ENCODE data around the gene OR6C70.

The OR6C70 gene

GRCh38 chr12:55428331-55429243, 41.4 kb downstream of the OR6C70 start:
- TF ChIP-seq GATA2 (IDR thresholded peaks at IDR 0.05; ENCODE audit: low read depth, low read length): no peak

GRCh38 chr12:55425954-55426353, 44.0 kb downstream of the OR6C70 start, which contains the start of gene OR6C76:
Gene OR6C76 (plus strand): TSS chr12:55426254. CDS start chr12:55426254, 0 bp downstream.
- TF ChIP-seq GATA3 (IDR thresholded peaks at IDR 0.05; ENCODE audit: low read depth, low read length) (no peak), GATA2 (IDR thresholded peaks at IDR 0.05; ENCODE audit: low read depth, low read length) (no peak)

- TF ChIP-seq GATA2 (IDR thresholded peaks at IDR 0.05; ENCODE audit: low read depth, low read length): no peak
- no peak for TF ChIP-seq GATA3 (IDR thresholded peaks at IDR 0.05; ENCODE audit: low read depth, low read length)
These were observed 49.5 kb downstream of the OR6C70 start for GRCh38 chr12:55420307-55420962.
